HG03139 (cell line): Measurements from ENCODE around the gene LARGE1.

Source experiments
- ATAC-seq: cut with Tn5 transposase; IDR thresholded peaks from one replicate; pipeline ENCODE4 v1.9.1; 2021; ENCODE audit not compliant: unreplicated experiment

LARGE1 gene

DNA sequence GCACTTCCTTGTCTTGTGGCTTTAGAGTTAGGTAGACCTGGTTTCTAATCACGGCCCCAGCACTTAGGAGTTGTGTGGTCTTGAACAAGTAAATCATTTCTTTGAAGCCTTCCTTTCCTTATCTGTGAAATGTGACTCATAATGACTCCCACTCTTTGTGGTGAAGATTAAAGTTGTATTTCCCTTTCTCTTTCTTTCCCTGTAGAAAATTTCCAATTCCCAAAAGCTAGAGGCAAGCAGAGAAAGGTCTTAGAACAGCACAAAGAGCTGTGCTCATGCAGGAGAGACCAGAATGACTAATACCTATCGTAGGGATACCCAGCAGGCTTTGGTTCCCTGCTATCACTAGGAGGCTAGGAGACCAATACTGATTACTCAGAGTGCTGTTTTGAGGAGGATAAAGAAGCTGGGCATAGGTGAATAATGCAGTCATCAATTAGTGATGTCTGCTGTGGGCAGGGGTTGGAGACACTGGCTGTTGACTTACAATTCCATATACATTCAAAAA is 591.4 kb downstream of the LARGE1 start:
- no peak for ATAC-seq

DNA sequence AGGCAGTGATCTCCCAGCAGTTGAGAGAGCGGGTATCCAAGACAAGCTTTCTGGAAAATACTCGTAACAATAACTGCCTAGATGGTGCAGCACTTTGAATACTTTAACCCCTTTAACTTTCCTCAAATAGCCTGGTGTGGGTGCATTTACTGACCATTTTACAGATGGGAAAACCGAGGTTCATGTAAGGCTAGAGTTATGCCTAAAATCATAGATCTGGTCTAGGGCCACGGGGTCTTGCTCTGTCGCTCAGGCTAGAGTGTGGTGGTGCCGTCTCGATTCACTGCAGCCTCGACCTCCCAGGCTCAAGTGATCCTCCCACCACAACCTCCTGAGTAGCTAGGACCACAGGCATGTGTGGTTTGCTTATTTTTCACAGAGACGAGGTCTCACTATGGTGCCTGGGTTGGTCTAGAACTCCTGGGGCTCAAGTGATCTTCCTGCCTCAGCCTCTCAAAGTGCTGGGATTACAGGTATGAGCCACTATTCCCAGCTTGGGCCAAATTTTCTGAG is 592.9 kb downstream of the LARGE1 start:
- ATAC-seq: no peak

GRCh38 chr22:33326540-33327295 is 593.6 kb downstream of the LARGE1 start:
- no peak for ATAC-seq

- no peak for ATAC-seq
Observed at GRCh38 chr22:33325232-33326004, 594.9 kb downstream of the LARGE1 start.

DNA sequence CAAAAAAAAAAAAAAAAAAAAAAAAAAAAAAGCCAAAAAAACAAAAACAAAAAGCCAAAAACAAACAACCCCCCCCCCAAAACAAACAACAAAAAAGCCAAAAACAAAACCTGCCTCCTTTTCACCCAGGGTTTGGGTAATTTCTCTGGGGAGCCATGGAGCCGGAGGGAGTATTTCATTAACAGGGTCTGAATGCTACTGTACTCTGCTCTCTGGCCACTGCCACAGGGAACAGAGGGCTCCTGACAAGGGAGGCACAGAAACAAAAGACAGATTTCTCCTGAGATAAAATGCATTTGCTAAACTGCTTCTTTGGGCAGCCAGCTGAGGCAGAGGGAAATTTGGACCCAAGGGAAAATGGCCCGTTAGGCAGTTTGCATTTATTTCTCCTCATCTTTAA is 596.0 kb downstream of the LARGE1 start:
- ATAC-seq: no peak

DNA sequence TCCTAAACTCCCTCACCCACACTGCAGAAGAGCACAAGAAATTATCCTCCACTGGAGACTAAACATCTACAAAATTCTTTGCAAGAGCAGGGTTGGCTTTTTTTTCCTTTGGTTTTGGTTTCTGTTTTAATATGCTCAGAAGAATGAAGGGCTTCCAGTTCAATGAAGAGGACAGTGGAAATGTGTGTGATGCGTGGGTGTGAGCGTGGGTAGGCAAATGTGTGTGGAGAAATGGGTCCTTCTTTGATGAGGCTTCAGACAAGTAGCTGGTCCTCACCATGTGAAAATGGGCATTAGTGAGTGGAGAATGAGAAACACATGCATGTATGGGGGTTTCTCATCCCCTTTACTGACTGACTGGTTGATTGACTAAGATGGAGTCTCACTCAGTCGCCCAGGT is 598.8 kb downstream of the LARGE1 start:
- ATAC-seq: no peak

GRCh38 chr22:33315954-33316353 is 604.3 kb downstream of the LARGE1 start:
- ATAC-seq: no peak

GRCh38 chr22:33315117-33315516 is 605.2 kb downstream of the LARGE1 start:
- ATAC-seq: no peak

GRCh38 chr22:33314316-33314715 is 606.0 kb downstream of the LARGE1 start:
- no peak for ATAC-seq

DNA sequence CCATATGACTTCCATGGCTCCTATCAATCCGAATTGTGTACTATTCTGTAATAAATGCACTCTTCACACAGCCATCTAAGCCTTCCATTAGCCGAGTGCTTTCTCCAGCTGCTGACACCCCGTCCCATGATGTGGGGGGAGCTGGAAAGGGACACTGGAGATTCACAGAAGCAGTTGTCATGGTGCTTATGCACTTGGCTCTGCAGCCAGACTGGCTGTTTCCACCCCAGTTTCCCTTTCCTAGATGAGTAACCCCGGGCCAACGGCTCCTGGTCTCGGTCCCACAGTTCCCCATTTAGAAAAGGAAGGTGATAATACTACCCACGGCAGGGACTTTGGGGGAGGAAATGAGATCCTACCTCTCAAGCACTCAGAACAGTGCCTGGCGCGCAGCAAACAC is 617.2 kb downstream of the LARGE1 start:
- ATAC-seq: no peak

- no peak for ATAC-seq
Observed at GRCh38 chr22:33302549-33302948, 617.7 kb downstream of the LARGE1 start.

DNA sequence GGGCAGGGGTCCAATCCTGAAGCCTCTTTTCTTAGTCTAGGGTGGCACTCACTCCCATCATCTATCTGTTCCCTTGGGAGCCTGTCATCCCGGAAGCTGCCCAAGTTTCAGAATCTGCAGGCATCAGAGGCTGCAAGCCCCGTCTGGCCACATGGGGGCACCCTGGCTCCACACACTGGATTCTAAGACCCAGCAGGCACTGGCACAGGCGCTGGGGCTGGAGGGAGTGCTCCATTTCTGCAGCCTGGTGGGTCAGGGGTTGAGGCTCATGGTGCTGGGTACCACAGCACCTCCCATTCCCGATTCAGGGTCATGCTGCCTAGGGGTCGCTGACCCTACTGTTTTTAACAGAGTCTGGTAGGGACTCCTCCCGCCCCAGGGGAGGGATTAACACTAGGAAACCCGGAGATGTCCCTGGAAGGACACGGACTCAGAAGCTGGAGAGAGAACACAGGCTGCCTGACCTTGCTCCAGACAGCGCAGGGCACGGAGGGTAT is 618.2 kb downstream of the LARGE1 start:
- ATAC-seq: peak; percentile 45

DNA sequence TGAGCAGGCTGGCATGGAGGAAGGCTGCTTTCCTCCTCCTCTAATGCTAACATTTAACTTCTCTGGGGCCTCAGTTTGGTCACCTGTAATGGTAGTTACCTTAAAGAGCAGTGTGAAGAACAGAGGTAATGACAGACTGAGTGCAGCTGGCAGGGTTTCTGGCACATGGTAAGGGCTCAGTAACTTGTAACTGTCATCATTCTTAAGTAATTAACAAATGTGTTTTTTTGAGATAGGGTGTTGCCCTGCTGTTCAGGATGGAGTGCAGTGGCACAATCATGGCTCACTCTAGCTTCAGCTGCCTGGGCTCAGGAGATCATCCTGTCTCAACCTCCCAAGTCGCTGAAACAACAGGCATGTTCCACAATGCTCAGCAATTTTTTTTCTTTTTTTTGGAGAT is 620.1 kb downstream of the LARGE1 start:
- no peak for ATAC-seq

DNA sequence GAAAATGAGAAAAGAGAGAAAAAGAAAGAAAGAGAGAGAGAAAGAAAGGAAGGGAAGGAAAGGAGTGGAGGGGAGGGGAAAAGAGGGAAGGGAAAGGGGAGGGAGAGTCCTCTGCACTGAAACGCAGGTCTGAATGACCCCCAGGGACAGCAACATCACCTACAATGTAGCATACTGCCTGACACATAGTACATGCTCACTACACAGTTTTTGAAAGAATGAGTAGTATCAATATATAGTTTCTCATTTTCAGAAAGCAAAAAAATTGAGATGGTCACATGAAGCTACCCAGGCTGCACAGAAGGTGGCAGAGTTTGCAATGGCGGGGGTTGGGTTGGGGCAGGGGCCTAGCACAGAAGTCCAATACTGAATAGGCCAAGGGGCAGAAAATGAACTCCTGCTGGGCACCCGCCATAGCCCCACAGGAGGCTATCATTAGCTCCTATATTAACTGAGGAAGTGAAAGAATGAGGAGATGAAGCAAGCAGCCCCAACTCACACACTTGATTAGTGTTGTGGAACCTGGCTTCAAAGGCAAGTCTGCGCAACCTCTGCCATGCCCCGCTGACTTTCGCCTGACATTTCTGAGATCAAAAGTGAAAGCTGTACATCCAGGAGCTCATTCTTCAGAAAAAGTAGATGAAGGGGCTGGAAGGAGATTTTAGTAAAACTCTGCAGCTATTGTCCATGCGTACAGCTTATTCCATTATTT is 620.9 kb downstream of the LARGE1 start:
- peak; percentile 88 for ATAC-seq

DNA sequence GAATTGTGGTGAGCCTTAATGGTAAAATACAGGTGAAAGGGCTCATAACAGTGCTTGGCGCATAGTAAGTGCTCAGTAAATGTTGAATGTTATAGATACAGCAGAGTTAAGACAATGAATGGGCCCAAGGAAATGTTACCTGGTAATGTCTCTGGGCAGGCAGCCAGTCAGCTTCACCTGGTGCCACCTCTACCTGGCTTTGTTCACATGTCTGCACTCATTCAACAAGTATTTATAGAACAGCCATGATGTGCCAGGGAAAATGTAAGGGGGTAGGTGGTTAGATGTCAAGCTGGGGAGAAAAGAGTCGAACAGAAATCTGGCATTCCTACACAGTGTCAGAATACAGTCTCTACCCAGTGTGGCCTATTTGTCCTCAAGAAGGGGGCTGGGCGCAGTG is 623.3 kb downstream of the LARGE1 start:
- no peak for ATAC-seq

DNA sequence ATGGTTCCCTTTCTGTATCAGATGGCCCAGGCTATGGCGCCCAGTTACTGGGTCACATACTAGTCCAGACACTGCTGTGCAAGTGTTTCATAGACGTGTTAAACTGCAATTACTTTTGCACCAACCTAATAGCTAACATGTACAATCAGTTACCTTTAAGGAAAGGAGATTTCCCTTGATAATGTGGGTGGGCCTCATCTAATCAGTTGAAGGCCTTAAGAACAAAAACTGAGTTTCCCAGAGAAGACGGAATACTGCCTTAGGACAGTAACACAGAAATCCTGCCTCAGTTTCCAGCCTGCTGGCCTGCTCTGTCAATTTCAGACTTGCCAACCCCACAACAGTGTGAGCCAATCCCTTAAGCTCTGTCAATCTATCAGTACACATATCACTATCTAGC is 632.2 kb downstream of the LARGE1 start:
- no peak for ATAC-seq

DNA sequence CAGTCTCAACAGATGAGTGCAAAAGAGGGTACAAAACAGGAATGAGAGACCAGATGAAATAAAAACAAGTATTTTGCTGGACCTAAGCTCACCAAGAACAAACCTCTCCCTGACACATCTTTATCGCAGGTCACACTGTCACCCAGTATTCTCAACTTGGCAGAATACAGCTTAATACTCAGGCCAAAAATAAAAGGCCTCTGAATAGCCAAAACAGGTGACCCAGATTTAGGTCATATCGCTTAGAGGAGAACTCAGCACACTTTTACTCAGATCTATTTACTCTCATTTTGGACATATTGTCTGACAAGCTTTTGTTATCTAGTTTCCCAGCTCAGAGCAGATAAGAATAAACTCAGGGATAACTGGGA is 645.2 kb downstream of the LARGE1 start:
- no peak for ATAC-seq

DNA sequence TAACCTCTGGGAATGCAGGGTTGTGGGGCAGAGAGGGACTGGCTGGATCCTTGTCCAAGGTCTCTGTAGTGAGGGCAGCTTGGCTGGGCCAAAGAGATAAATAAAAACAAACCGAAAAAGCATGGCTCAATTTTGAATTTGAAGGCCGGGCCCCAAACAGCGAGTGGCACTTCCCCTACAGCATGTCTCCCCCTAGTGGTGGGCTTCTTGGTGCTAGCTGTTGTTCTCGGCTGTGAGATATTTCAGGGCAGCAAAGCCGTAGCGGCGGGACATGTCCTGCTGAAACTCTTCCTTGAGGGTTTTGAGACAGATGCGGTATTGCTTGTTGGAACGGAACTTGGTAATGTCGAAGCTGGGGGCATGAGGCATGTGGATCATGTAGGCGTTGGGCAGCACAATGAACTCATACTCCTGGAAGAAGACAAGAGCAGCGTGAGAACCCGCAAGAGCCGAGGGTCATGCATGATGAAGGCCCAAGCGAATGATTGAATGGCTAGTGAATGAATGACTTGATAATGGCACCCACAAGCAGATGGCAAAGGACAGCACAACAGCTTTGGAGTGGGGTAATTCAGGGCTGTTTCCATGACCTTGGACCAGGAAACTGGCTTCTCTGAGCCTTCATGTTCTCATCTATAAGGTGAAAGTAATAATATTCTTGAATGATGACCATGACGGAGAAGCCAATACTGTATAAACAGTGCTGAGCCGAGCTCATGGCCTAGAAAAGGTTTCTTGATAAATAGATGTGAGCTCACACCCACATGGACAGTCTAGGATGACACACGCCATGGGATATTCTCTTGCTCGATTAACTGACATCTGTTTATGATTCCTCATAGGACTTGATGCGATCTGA is 645.8 kb downstream of the LARGE1 start:
- ATAC-seq: no peak

DNA sequence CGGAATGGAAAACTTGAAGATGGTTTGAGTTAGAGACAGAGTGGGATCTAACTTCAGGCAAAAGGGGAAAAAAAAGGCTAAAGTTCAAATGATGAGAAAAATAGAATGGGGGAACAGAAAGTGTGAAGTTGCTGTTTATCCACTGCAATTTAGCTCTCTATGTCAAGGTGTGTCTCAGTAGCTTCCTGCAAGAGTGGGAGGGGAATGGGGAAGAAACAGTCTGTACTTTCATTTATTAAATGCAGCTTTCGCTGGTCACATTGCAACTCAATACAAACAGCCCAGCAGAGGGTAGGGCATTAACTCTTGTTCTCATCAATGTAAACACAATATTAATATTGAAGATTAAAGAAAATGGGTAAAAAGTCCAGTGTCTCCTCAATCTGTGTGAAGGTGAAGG is 647.4 kb downstream of the LARGE1 start:
- ATAC-seq: no peak

DNA sequence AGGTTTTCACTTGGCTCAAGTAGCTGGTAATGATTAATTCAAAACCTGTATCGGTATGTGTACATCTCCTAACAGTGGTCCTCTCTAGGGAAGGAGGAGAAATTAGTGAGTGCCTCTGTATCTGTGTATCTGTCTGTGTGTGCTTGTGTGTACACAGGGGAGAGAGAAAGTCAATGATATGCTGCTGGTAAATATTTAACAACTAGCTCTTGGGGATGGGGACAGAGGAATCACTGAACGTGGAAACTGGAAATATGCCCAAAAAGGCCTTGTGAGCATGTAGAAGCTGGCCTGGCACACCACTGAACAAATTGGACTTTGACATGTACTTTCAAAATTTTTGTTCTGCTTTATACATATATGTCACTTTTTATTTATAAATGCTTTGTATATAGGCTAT is 648.1 kb downstream of the LARGE1 start:
- peak; percentile 26 for ATAC-seq
